GM18951 (cell line): Measurements from ENCODE around the gene EQTN.

Experiments
- POLR2A ChIP-seq: IDR thresholded peaks from 4 replicates; pipeline ENCODE4 v1.6.1; 2011; ENCODE audit warnings: mild to moderate bottlenecking; ENCODE audit not compliant: insufficient read length, insufficient read depth; ENCODE audit errors: extremely low read depth
- in situ Hi-C: fragments of 300-500 bp; cut with MboI; formaldehyde crosslinking; loops from one replicate; pipeline ENCODE4 v1.12.0; 2022; ENCODE audit warnings: low sequenced_read_pairs, mixed read lengths, inconsistent platforms; ENCODE audit not compliant: unreplicated experiment

EQTN gene

GRCh38 chr9:27333241-27334052 lies 36.5 kb upstream of the EQTN start:
- TF ChIP-seq POLR2A: no peak
- in situ Hi-C loops: no loop called here

GRCh38 chr9:27331393-27331792 lies 34.4 kb upstream of the EQTN start:
- in situ Hi-C loops: no loop called here
- TF ChIP-seq POLR2A: no peak

- no peak for TF ChIP-seq POLR2A
- in situ Hi-C loops: no loop called here
Measured at GRCh38 chr9:27329291-27329690, 32.3 kb upstream of the EQTN start.

GRCh38 chr9:27328483-27328882 lies 31.5 kb upstream of the EQTN start:
- in situ Hi-C loops: no loop called here
- TF ChIP-seq POLR2A: no peak

- TF ChIP-seq POLR2A: no peak
- in situ Hi-C loops: no loop called here
Measured at GRCh38 chr9:27311184-27311583, 14.2 kb upstream of the EQTN start.

GRCh38 chr9:27310582-27310981 lies 13.6 kb upstream of the EQTN start:
- TF ChIP-seq POLR2A: no peak
- in situ Hi-C loops: no loop called here

GRCh38 chr9:27308691-27309390 lies 11.9 kb upstream of the EQTN start:
- no peak for TF ChIP-seq POLR2A
- in situ Hi-C loops: no loop called here

- in situ Hi-C loops: no loop called here
- no peak for TF ChIP-seq POLR2A
Measured at GRCh38 chr9:27304521-27304920, 7.6 kb upstream of the EQTN start.

GRCh38 chr9:27303219-27303618 lies 6.3 kb upstream of the EQTN start:
- in situ Hi-C loops: no loop called here
- no peak for TF ChIP-seq POLR2A

GRCh38 chr9:27293996-27294395 lies 3.0 kb downstream of the EQTN start:
- in situ Hi-C loops: loop anchor here (25.0 kb wide), 1 partner anchor 257 kb away; no protein-coding TSS in a partner anchor
- no peak for TF ChIP-seq POLR2A

GRCh38 chr9:27292659-27293405 lies 4.1 kb downstream of the EQTN start:
- TF ChIP-seq POLR2A: no peak
- in situ Hi-C loops: loop anchor here (25.0 kb wide), 1 partner anchor 256 kb away; no protein-coding TSS in a partner anchor

- no peak for TF ChIP-seq POLR2A
- in situ Hi-C loops: loop anchor here (25.0 kb wide), 1 partner anchor 254 kb away; no protein-coding TSS in a partner anchor
Measured at GRCh38 chr9:27291292-27291691, 5.7 kb downstream of the EQTN start.

- in situ Hi-C loops: loop anchor here (25.0 kb wide), 1 partner anchor 245 kb away; no protein-coding TSS in a partner anchor
- no peak for TF ChIP-seq POLR2A
Measured at GRCh38 chr9:27282269-27282668, 14.7 kb downstream of the EQTN start.
